Progenitor cell of endocrine pancreas (in vitro differentiated cells): ENCODE data around the gene AIG1. TPM values are rescaled to one million over a fixed set of nuclear protein-coding genes. Genes with fewer than 3 reads are reported as not detected.

ENCODE experiments used
- DNase-seq: peaks from one replicate; pipeline ENCODE4 v3.0.0; 2021; ENCODE audit warnings: low spot score; ENCODE audit not compliant: unreplicated experiment
- H3K27ac Mint-ChIP-seq: 2 replicates; pipeline ENCODE4 v1.8.0; 2021; ENCODE audit warnings: mild to moderate bottlenecking, moderate library complexity, mixed read lengths
- H3K27me3 Mint-ChIP-seq: 2 replicates; pipeline ENCODE4 v1.8.0; 2021; ENCODE audit warnings: mixed read lengths
- H3K36me3 Mint-ChIP-seq: 2 replicates; pipeline ENCODE4 v1.8.0; 2022; ENCODE audit warnings: mixed read lengths; ENCODE audit not compliant: insufficient read depth
- H3K4me1 Mint-ChIP-seq: 2 replicates; pipeline ENCODE4 v1.8.0; 2021; ENCODE audit warnings: low read depth, mixed read lengths
- H3K4me3 Mint-ChIP-seq: 2 replicates; pipeline ENCODE4 v1.8.0; 2021; ENCODE audit warnings: low read depth, mild to moderate bottlenecking, moderate library complexity, mixed read lengths
- H3K9me3 Mint-ChIP-seq: 2 replicates; pipeline ENCODE4 v1.8.0; 2021; ENCODE audit warnings: low read depth, mixed read lengths
- total RNA-seq: library from RNA; stranded (reverse); gene quantifications from 2 replicates; pipeline ENCODE4 v1.2.1, GENCODE V29; 2021
- TF ChIP-seq, protein P1 (sequence below): fragments of 200-600 bp; sonication (generic); IDR thresholded peaks from one replicate; pipeline ENCODE4 v1.5.0; 2021; ENCODE audit warnings: antibody characterized with exemption, mild to moderate bottlenecking; ENCODE audit not compliant: unreplicated experiment

The AIG1 gene
- total RNA-seq, 1 donor from 2014 or later, result 40.0 TPM

DNA sequence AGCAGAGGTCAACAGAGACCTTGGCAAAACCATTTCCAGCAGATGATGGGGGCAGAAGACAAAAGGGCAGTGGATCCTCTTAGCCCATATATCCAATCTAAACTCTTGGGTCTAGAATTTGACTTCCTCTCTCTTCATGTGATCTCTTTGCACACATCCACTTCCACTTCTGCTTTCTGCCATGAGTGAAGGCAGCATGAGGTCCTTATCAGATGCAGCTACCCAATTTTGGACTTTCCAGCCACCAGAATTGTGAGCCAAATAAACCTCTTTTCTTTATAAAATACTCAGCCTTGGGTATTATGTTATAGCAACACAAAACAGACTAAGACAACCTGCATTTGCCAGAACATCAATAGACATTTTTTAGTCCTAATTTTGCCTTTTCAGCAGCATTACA lies 198.3 kb downstream of the AIG1 start:
- no peak overlapping the region for H3K27ac Mint-ChIP-seq
- H3K36me3 Mint-ChIP-seq, result peaks cover 4% of the 10 kb centered on the region
- no peak for DNase-seq
- H3K4me1 Mint-ChIP-seq, result peaks cover 6% of the 10 kb centered on the region
- H3K4me3 Mint-ChIP-seq, result no peak overlapping the region
- TF ChIP-seq, protein P1, sequence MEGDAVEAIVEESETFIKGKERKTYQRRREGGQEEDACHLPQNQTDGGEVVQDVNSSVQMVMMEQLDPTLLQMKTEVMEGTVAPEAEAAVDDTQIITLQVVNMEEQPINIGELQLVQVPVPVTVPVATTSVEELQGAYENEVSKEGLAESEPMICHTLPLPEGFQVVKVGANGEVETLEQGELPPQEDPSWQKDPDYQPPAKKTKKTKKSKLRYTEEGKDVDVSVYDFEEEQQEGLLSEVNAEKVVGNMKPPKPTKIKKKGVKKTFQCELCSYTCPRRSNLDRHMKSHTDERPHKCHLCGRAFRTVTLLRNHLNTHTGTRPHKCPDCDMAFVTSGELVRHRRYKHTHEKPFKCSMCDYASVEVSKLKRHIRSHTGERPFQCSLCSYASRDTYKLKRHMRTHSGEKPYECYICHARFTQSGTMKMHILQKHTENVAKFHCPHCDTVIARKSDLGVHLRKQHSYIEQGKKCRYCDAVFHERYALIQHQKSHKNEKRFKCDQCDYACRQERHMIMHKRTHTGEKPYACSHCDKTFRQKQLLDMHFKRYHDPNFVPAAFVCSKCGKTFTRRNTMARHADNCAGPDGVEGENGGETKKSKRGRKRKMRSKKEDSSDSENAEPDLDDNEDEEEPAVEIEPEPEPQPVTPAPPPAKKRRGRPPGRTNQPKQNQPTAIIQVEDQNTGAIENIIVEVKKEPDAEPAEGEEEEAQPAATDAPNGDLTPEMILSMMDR, result no peak
- H3K27me3 Mint-ChIP-seq, result no peaks in the 10 kb centered on the region
- peaks cover 9% of the 10 kb centered on the region for H3K9me3 Mint-ChIP-seq

DNA sequence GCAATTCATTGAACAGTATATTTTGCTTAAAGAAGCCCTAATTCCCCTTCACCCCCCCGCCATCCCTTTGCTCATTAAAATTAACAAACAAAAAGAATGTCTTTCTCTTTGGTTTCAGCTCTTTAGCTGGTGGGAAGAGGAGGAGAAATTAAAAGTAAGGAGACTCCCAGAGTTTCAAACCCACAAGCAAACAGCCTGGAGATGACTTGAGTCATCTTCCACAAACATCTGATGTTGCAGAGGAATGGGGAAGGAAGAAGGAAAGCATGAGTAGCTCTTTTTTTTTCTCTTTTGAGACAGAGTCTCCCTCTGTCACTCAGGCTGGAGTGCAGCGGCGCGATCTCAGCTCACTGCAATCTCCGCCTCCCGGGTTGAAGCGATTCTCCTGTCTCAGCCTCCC lies 200.2 kb downstream of the AIG1 start:
- Mint-ChIP-seq H3K9me3 (peaks cover 9% of the 10 kb centered on the region), H3K27me3 (no peaks in the 10 kb centered on the region), H3K36me3 (peaks cover 4% of the 10 kb centered on the region), H3K4me1 (peaks cover 4% of the 10 kb centered on the region), H3K27ac (no peak overlapping the region), H3K4me3 (no peak overlapping the region)
- TF ChIP-seq, protein P1, result no peak
- DNase-seq, result no peak

DNA sequence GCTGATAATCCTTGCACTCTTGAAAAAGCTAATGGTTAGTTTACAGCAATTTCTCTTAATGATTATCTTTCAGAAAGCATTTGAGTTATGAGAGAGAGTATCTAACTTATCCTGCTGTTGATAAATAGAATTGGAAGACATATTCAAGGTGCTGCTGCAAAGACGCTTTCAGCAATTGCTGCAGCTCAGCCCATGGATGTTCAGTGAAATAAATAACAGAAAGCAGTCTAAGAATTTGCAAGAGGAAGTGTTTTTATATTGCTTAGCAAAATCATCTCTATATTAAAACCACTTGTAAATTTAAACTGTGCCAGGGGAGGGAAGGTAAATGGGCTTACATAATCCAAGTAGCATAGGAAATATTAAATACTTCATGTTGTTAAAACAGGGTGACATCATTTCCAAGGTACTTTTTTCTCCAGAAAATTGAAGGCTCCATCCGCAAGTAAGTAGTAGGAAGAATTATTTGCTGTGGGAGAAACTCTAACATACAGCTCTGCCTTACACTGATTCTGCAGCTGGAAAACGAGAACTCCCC lies 201.3 kb downstream of the AIG1 start:
- H3K27me3 Mint-ChIP-seq, result no peaks in the 10 kb centered on the region
- TF ChIP-seq, protein P1, result no peak
- H3K9me3 Mint-ChIP-seq, result peaks cover 9% of the 10 kb centered on the region
- no peak overlapping the region for H3K27ac Mint-ChIP-seq
- peaks cover 4% of the 10 kb centered on the region for H3K4me1 Mint-ChIP-seq
- no peak for DNase-seq
- H3K4me3 Mint-ChIP-seq, result no peak overlapping the region
- H3K36me3 Mint-ChIP-seq, result peaks cover 4% of the 10 kb centered on the region

DNA sequence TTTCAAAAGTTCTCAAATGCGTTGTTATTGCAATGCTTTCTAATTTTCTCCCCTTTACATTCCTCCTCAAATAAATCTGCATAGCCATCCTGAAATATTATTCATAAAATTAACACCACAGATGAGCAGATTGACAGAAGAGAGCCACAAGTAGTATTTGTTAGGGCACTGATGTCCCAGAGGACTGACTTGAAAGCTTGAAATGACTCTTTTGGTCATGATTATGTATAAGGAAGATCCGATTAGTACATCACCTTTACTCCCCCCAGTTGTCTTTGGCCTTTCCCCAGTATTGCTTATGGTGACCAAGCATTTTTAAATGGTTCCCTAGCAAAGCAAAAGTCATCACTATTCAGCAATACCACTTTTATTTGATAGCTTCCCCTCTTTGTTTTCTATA lies 202.2 kb downstream of the AIG1 start:
- Mint-ChIP-seq H3K27ac (no peak overlapping the region), H3K27me3 (no peaks in the 10 kb centered on the region), H3K4me1 (peaks cover 4% of the 10 kb centered on the region), H3K9me3 (peaks cover 9% of the 10 kb centered on the region), H3K36me3 (peaks cover 4% of the 10 kb centered on the region), H3K4me3 (no peak overlapping the region)
- DNase-seq, result no peak
- TF ChIP-seq, protein P1, result no peak

DNA sequence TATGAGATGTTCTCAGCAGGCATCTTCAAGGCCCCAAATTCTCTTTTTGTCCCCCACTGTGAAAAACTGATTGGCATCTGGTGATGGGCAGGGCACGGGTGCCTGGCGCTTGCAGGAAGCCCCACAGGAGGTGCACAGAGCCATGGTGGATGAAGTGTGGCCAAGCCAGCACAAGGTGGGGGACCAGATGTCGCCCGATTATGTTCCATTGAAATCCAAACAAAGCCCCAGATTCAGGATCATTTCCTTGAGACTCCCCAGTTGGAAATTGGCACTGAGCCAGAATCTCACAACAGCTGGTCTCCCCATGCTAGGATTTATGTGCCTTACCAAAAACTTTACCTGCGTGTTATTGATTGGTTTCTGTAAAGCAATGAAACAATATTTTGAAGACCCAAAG lies 203.7 kb downstream of the AIG1 start:
- TF ChIP-seq, protein P1, result no peak

More for the DNA sequence above, 203.7 kb downstream of the AIG1 start:
- Mint-ChIP-seq H3K4me1 (peaks cover 4% of the 10 kb centered on the region), H3K27me3 (no peaks in the 10 kb centered on the region), H3K27ac (no peak overlapping the region), H3K4me3 (no peak overlapping the region), H3K36me3 (no peaks in the 10 kb centered on the region), H3K9me3 (peaks cover 4% of the 10 kb centered on the region)
- DNase-seq, result no peak
